ENCODE measurements around the gene BOLA2. TPM values are rescaled to one million over a fixed set of nuclear protein-coding genes. Genes with fewer than 3 reads are reported as not detected.
"Not testable (repeated sequence)": the region's sequence is repeated elsewhere in the genome, so short reads cannot be mapped to it uniquely, and the experiment has no call there.

BOLA2 gene
- total RNA-seq, 1 experiment from 2014 or later, result 12.7 TPM

DNA sequence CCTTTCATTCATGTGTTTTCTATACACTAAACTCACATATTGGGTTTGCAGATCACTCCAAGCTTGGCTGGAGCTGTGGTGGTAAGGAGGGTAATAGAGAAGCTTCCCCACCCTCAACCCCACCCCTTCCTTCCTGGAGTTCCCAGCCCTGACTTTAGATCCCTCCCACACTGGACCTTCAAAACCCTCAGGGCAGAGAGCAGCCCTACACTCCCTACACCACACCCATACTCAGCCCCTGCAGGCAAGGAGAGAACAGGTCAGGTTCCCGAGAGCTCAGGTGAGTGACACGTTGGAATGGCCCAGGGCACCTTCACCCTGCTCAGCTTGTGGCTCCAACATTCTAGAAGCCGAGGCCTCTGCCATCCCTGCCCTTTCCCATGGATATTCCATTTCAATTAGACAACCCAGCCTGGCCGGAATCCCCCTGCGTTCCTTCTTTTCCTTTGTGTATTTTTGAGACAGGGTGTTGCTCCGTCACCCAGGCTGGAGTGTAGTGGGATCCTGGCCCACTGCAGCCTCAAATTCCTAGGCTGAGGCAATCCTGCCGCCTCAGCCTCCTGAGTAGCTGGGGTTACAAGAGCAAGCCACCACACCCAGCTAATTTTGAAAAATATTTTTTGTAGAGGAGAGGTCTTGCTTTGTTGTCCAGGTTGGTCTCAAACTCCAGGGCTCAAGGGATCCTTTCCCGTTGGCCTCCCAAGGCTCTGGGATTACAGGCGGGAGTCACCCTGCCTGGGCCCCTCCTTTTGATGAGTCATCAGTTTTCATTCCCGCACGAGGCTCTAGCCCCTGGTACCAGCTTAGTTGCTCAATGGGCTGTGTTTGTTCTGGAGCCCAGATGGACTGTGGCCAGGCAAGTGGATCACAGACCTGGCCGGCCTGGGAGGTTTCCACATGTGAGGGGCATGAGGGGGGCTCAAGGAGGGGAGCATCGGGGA, 5.8 kb upstream of the BOLA2 start, which contains the start of gene SULT1A4:
TSS of gene SULT1A4 (plus strand) at position 208 of the 941 bp plus-strand sequence. CDS start 1,473 bp downstream, outside the sequence.
- H2AK5ac ChIP-seq (ENCODE audit: insufficient read length, low read length); H2BK5ac ChIP-seq (ENCODE audit: insufficient read length, low read length); H3K4me1 ChIP-seq (ENCODE audit: insufficient read depth, low read length); H2AFZ ChIP-seq (ENCODE audit: low read length); H3K36me3 Mint-ChIP-seq (ENCODE audit: insufficient read depth in 1 of 3, low read depth in 3 of 3); H3K4ac ChIP-seq (ENCODE audit: low read depth, low read length); H3K4me1 Mint-ChIP-seq; H3K79me1 ChIP-seq (ENCODE audit: insufficient read depth, low read depth, low read length, poor library complexity, severe bottlenecking); H3K4me3 Mint-ChIP-seq; H4K8ac ChIP-seq (replicated peaks; ENCODE audit: insufficient read length, low read depth, low read length); H3K27me3 Mint-ChIP-seq (ENCODE audit: low read depth); H3K27ac Mint-ChIP-seq; DNase-seq; H3T11ph ChIP-seq (ENCODE audit: low read length); H4K91ac ChIP-seq (ENCODE audit: insufficient read length, low read depth, low read length); H3K14ac ChIP-seq (ENCODE audit: insufficient read depth, low read length); H3K23ac ChIP-seq (ENCODE audit: insufficient read length, low read depth, low read length); H2BK15ac ChIP-seq (ENCODE audit: low read depth, low read length); H2BK120ac ChIP-seq (ENCODE audit: low read depth, low read length, poor library complexity, severe bottlenecking); H3K27ac ChIP-seq (ENCODE audit: insufficient read length, low read depth, low read length); H3K9me3 ChIP-seq (ENCODE audit: control insufficient read depth, low read depth, low read length); H3K4me2 ChIP-seq (ENCODE audit: insufficient read depth, insufficient read length, low read length); H4K20me1 ChIP-seq (ENCODE audit: control insufficient read depth, insufficient read depth, insufficient read length); H3K9me3 Mint-ChIP-seq; H3K9ac ChIP-seq (ENCODE audit: extremely low read depth, insufficient read length, low read length); H4K5ac ChIP-seq (ENCODE audit: insufficient read length, low read depth, low read length); H3K56ac ChIP-seq (ENCODE audit: insufficient read length, low read depth, low read length); H3K18ac ChIP-seq (ENCODE audit: insufficient read length, low read depth, low read length); H3K27me3 ChIP-seq (ENCODE audit: insufficient read depth, low read length); H2BK12ac ChIP-seq (ENCODE audit: insufficient read length, low read depth, low read length); H2BK20ac ChIP-seq (ENCODE audit: low read depth, low read length, poor library complexity, severe bottlenecking); H3K79me2 ChIP-seq (ENCODE audit: insufficient read depth, low read length); H3K23me2 ChIP-seq (ENCODE audit: insufficient read length, low read depth, low read length, poor library complexity, severe bottlenecking): not testable (repeated sequence)
- no CpG with 5 or more reads among the region's 13 CpGs for WGBS (ENCODE audit: extremely low coverage, insufficient read length, low lambda C conversion rate)

DNA sequence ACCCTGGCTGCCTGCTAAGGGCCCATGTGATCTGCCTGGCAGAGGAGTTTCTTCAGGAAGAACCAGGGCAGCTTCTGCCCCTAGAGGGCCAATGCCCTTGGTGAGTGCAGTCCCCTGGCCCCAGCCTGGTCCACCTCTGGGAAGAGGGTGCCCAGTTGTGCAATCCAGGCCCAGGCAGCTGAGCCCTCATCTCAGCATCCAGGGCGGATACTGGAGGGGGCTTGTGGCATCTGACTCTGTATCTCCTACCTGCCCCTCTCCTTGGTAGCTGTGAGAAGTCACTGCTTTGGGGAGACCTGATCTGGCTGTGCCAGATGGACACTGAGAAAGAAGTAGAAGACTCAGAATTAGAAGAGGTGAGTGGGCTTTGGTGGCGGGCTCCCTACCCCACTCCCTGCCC, 3.5 kb upstream of the BOLA2 start:
- not testable (repeated sequence) for H3K9ac ChIP-seq (ENCODE audit: extremely low read depth, insufficient read length, low read length); H3K9me3 Mint-ChIP-seq; H3K4me2 ChIP-seq (ENCODE audit: insufficient read depth, insufficient read length, low read length); H2AK5ac ChIP-seq (ENCODE audit: insufficient read length, low read length); H2BK15ac ChIP-seq (ENCODE audit: low read depth, low read length); H3K79me1 ChIP-seq (ENCODE audit: insufficient read depth, low read depth, low read length, poor library complexity, severe bottlenecking); H3K27ac Mint-ChIP-seq; H3K79me2 ChIP-seq (ENCODE audit: insufficient read depth, low read length); H3K4me3 Mint-ChIP-seq; H4K5ac ChIP-seq (ENCODE audit: insufficient read length, low read depth, low read length); H3K9me3 ChIP-seq (ENCODE audit: control insufficient read depth, low read depth, low read length); H3K36me3 Mint-ChIP-seq (ENCODE audit: insufficient read depth in 1 of 3, low read depth in 3 of 3); H2BK20ac ChIP-seq (ENCODE audit: low read depth, low read length, poor library complexity, severe bottlenecking); H3K4me1 ChIP-seq (ENCODE audit: insufficient read depth, low read length); DNase-seq; H3K23me2 ChIP-seq (ENCODE audit: insufficient read length, low read depth, low read length, poor library complexity, severe bottlenecking); H3K27me3 Mint-ChIP-seq (ENCODE audit: low read depth); H3K27me3 ChIP-seq (ENCODE audit: insufficient read depth, low read length); H3K4ac ChIP-seq (ENCODE audit: low read depth, low read length); H3K18ac ChIP-seq (ENCODE audit: insufficient read length, low read depth, low read length); H3K27ac ChIP-seq (ENCODE audit: insufficient read length, low read depth, low read length); H4K20me1 ChIP-seq (ENCODE audit: control insufficient read depth, insufficient read depth, insufficient read length); H3T11ph ChIP-seq (ENCODE audit: low read length); H2BK12ac ChIP-seq (ENCODE audit: insufficient read length, low read depth, low read length); H3K4me1 Mint-ChIP-seq; H3K14ac ChIP-seq (ENCODE audit: insufficient read depth, low read length); H4K8ac ChIP-seq (replicated peaks; ENCODE audit: insufficient read length, low read depth, low read length); H2AFZ ChIP-seq (ENCODE audit: low read length); H2BK120ac ChIP-seq (ENCODE audit: low read depth, low read length, poor library complexity, severe bottlenecking); H3K56ac ChIP-seq (ENCODE audit: insufficient read length, low read depth, low read length); H2BK5ac ChIP-seq (ENCODE audit: insufficient read length, low read length); H3K23ac ChIP-seq (ENCODE audit: insufficient read length, low read depth, low read length); H4K91ac ChIP-seq (ENCODE audit: insufficient read length, low read depth, low read length)
- WGBS (ENCODE audit: extremely low coverage, insufficient read length, low lambda C conversion rate), result no CpG with 5 or more reads among the region's 2 CpGs
